K562 (cell line): ENCODE measurements around the gene PARD3B. TPM values are rescaled to one million over a fixed set of nuclear protein-coding genes. Genes with fewer than 3 reads are reported as not detected.

Experiments used
- ATAC-seq: fragments of 200-7000 bp; cut with Tn5 transposase; 3 replicates; pipeline ENCODE4 v1.9.1; 2020; ENCODE audit warnings: moderate library complexity
- BruUV-seq: library from RNA; stranded (reverse); fragments of 400-500 nt; replicated peaks from 2 replicates; lab custom pipeline; 2021; lab: Mats Ljungman, UMichigan
- CTCF ChIA-PET: fragments of 300-600 bp; formaldehyde crosslinking; extraction: SDS; loops from one replicate; lab custom pipeline; 2021; ENCODE audit warnings: low intra/inter-chr PET ratio; lab: Yijun Ruan, JAX
- POLR2A ChIA-PET: fragments of 300-600, 350-650 bp; sonication (Branson Sonifier 250); formaldehyde crosslinking; extraction: SDS; loops from one replicate; lab custom pipeline; 2021; ENCODE audit warnings: antibody characterized with exemption, inconsistent platforms; lab: Yijun Ruan, JAX
- DNase-seq, 4 experiments: peaks; one replicate each; pipeline versions ENCODE4 v3.0.0 to v3.0.0-alpha.2; 2011 to 2018; ENCODE audit warnings: low spot score in 3 of 4, mixed read lengths in 3 of 4; ENCODE audit errors: extremely low read depth in 1 of 4
- FAIRE-seq: peaks from 2 replicates; lab custom pipeline; 2011; peaks lifted over from hg19 to GRCh38; lab: Jason Lieb, UNC
- H2AFZ ChIP-seq: 2 replicates; pipeline ENCODE4 v1.6.0; 2011; ENCODE audit warnings: low read depth, low read length, control low read depth, inconsistent platforms
- H3K27ac ChIP-seq: fragments of 200-600 bp; 3 replicates; pipeline ENCODE4 v1.8.0; 2011; ENCODE audit warnings: low read depth, mild to moderate bottlenecking, control low read depth, inconsistent platforms, low read length, moderate library complexity, mixed read lengths; ENCODE audit errors: extremely low read depth
- H3K27me3 ChIP-seq, 2 experiments: fragments of 300-600 bp in 1 of 2; 2 replicates in 1 of 2; 3 replicates in 1 of 2; pipeline versions ENCODE4 v1.6.0 to v1.8.0; 2011; ENCODE audit warnings: inconsistent platforms in 2 of 2, low read length in 2 of 2, mild to moderate bottlenecking in 1 of 2, mixed read lengths in 1 of 2, moderate library complexity in 1 of 2; ENCODE audit not compliant: control insufficient read depth in 2 of 2, insufficient read depth in 2 of 2
- H3K36me3 ChIP-seq: fragments of 300-600 bp; 3 replicates; pipeline ENCODE4 v1.8.0; 2011; ENCODE audit warnings: mild to moderate bottlenecking, low read length, inconsistent platforms; ENCODE audit not compliant: control insufficient read depth, insufficient read depth
- H3K4me1 ChIP-seq, 2 experiments: fragments of 200-600 bp in 1 of 2; replicated peaks in 1 of 2; 2 replicates in 1 of 2; 3 replicates in 1 of 2; pipeline versions ENCODE4 v1.5.1 to v1.8.0; 2011; ENCODE audit warnings: inconsistent platforms in 2 of 2, low read length in 2 of 2, mild to moderate bottlenecking in 1 of 2, mixed read lengths in 1 of 2, moderate library complexity in 1 of 2; ENCODE audit not compliant: control insufficient read depth in 2 of 2, insufficient read depth in 2 of 2
- H3K4me2 ChIP-seq: 2 replicates; pipeline ENCODE4 v1.6.1; 2011; ENCODE audit warnings: low read length, control low read depth, inconsistent platforms, mixed read lengths; ENCODE audit not compliant: insufficient read depth
- H3K4me3 ChIP-seq: fragments of 200-600 bp; sonication (generic), shearing (Covaris generic); 2 replicates; pipeline ENCODE4 v1.5.1; 2016; ENCODE audit warnings: control low read depth, inconsistent platforms
- H3K79me2 ChIP-seq: fragments of 200-600 bp; 3 replicates; pipeline ENCODE4 v1.8.0; 2011; ENCODE audit warnings: low read length, inconsistent platforms; ENCODE audit not compliant: control insufficient read depth, insufficient read depth
- H3K9ac ChIP-seq, 2 experiments: 2 replicates each; pipeline versions ENCODE4 v1.6.0 to v1.6.1; 2011; ENCODE audit warnings: low read depth in 2 of 2, low read length in 2 of 2, control low read depth in 1 of 2, inconsistent platforms in 1 of 2, mild to moderate bottlenecking in 1 of 2, mixed read lengths in 1 of 2; ENCODE audit not compliant: insufficient read depth in 1 of 2
- H3K9me1 ChIP-seq: one replicate; pipeline ENCODE4 v1.6.0; 2011; ENCODE audit warnings: inconsistent platforms, mild to moderate bottlenecking, low read length, moderate library complexity; ENCODE audit not compliant: control insufficient read depth, insufficient read depth
- H3K9me3 ChIP-seq: replicated peaks from 2 replicates; pipeline ENCODE4 v1.5.1; 2011; ENCODE audit warnings: low read depth, low read length, inconsistent platforms; ENCODE audit not compliant: control insufficient read depth, insufficient read depth
- H4K20me1 ChIP-seq: replicated peaks from 2 replicates; pipeline ENCODE4 v1.6.1; 2011; ENCODE audit warnings: low read length, inconsistent platforms, mixed read lengths; ENCODE audit not compliant: control insufficient read depth, insufficient read depth
- CBFA2T3 ChIP-seq: fragments of 450-650 bp; IDR thresholded peaks from 2 replicates; pipeline ENCODE4 v1.6.1; 2017
- LARP7 ChIP-seq: fragments of 450-650 bp; IDR thresholded peaks from 2 replicates; pipeline ENCODE4 v1.6.1; 2016
- MTA3 ChIP-seq: fragments of 450-650 bp; formaldehyde crosslinking; IDR thresholded peaks from 2 replicates; pipeline ENCODE4 v1.6.1; 2017; ENCODE audit warnings: mild to moderate bottlenecking, borderline replicate concordance
- POU5F1 ChIP-seq: fragments of 150-350 bp; IDR thresholded peaks from 2 replicates; pipeline ENCODE4 v1.6.1; 2014; ENCODE audit warnings: borderline replicate concordance, low read length, low read depth, mild to moderate bottlenecking; ENCODE audit not compliant: partially characterized antibody
- RFX1 ChIP-seq: fragments of 450-650 bp; IDR thresholded peaks from 2 replicates; pipeline ENCODE4 v1.6.1; 2016; ENCODE audit warnings: mild to moderate bottlenecking, moderate library complexity
- SIX5 ChIP-seq, 2 experiments: IDR thresholded peaks; 2 replicates each; pipeline ENCODE4 v1.6.1; 2011; ENCODE audit warnings: low read length in 2 of 2, borderline replicate concordance in 1 of 2, low read depth in 1 of 2, mild to moderate bottlenecking in 1 of 2, moderate library complexity in 1 of 2; ENCODE audit not compliant: insufficient read depth in 1 of 2
- SREBF1 ChIP-seq: fragments of 150-350 bp; IDR thresholded peaks from 2 replicates; pipeline ENCODE4 v1.6.1; 2014; ENCODE audit warnings: antibody characterized with exemption, low read depth, low read length, borderline replicate concordance
- TEAD2 ChIP-seq: fragments of 450-650 bp; IDR thresholded peaks from 2 replicates; pipeline ENCODE4 v1.6.1; 2016; ENCODE audit warnings: missing genetic modification characterization, control low read depth, missing compliant biosample characterization
- ZC3H8 ChIP-seq: fragments of 450-650 bp; IDR thresholded peaks from 2 replicates; pipeline ENCODE4 v1.6.1; 2017
- WGBS: fragments of 100-300 bp; shearing (Covaris generic); methylation state at CpG from one replicate; pipeline ENCODE4 v1.1.6; 2016; ENCODE audit warnings: low coverage, mixed read lengths; ENCODE audit not compliant: insufficient coverage; ENCODE audit errors: missing lambda C conversion rate; 5-methylcytosine and 5-hydroxymethylcytosine counted together
- in situ Hi-C: fragments of 300-500 bp; cut with MboI; formaldehyde crosslinking; loops from 4 replicates; pipeline ENCODE4 v1.15.0; 2018; ENCODE audit warnings: inconsistent platforms, mixed read lengths
- intact Hi-C: fragments of 100-400 bp; cut with micrococcal nuclease; formaldehyde crosslinking; loops from 2 replicates; pipeline ENCODE4 v1.14.2; 2022
- polyA plus RNA-seq, 8 experiments: library from polyadenylated mRNA; depleted of rRNA in 4 of 8; stranded (reverse) in 5 of 8; unstranded in 3 of 8; fragments of >200 nt; fragmentation: Nextera tagmentation in 2 of 8; fragmentation: Illumina TruSeq in 1 of 8; extraction: Ambion mirVana in 2 of 8; extraction: Trizol in 1 of 8; gene quantifications; 2 replicates each; pipeline versions ENCODE4 v1.2.1 to v1.2.3, GENCODE V29; 2011 to 2014; ENCODE audit warnings: inconsistent platforms in 1 of 8, missing spikeins in 1 of 8
- total RNA-seq, 7 experiments: library from RNA; depleted of rRNA in 6 of 7; stranded (reverse); fragments of >200 nt in 6 of 7; fragmentation: Illumina TruSeq in 2 of 7; extraction: Trizol in 2 of 7; gene quantifications; 2 replicates each; pipeline versions ENCODE4 v1.2.1 to v1.2.3, GENCODE V29; 2011 to 2021; ENCODE audit warnings: low replicate concordance in 1 of 7
- TF ChIP-seq, protein P1 (sequence below), 2 experiments: fragments of 450-650 bp; conservative IDR thresholded peaks; 2 replicates each; pipeline ENCODE4 v1.6.1; 2017; ENCODE audit warnings: mild to moderate bottlenecking in 2 of 2, moderate library complexity in 2 of 2
- TF ChIP-seq, protein P2 (sequence below): fragments of 450-650 bp; formaldehyde crosslinking; IDR thresholded peaks from 2 replicates; pipeline ENCODE4 v1.4.0; 2022; ENCODE audit warnings: mild to moderate bottlenecking, moderate library complexity
- TF ChIP-seq, protein P3 (sequence below): sonication (generic); formaldehyde crosslinking; IDR thresholded peaks from 2 replicates; pipeline ENCODE4 v1.8.1; 2023; ENCODE audit warnings: mild to moderate bottlenecking, missing genetic modification reagents

PARD3B gene
- total and polyA plus RNA-seq, 9 of the 15 experiments (the other 6 are each of a cell fraction or from before 2014, with no cell fraction given): 0.15 to 3.0 (median 1.1) TPM

GRCh38 chr2:204533629-204534370 lies 11.5 kb upstream of the PARD3B start:
- 26% methylated on average over 4 of the region's 5 CpGs for WGBS
- no peak overlapping the region for H3K27ac ChIP-seq

GRCh38 chr2:204535356-204535755 lies 9.9 kb upstream of the PARD3B start:
- Histone ChIP-seq H2AFZ (no peak overlapping the region), H3K4me1 (peaks cover 0 to 9% of the 10 kb centered on the region in 2 experiments; a peak in 2 of 5 replicates), H4K20me1 (no peaks in the 10 kb centered on the region), H3K4me3 (no peak overlapping the region), H3K9me1 (no peaks in the 10 kb centered on the region), H3K27me3 (no peaks in the 10 kb centered on the region), H3K36me3 (no peaks in the 10 kb centered on the region), H3K9ac (no peak overlapping the region), H3K9me3 (no peaks in the 10 kb centered on the region), H3K27ac (no peak overlapping the region), H3K79me2 (no peaks in the 10 kb centered on the region), H3K4me2 (no peak overlapping the region)
- ChIA-PET POLR2A (no interaction called here), CTCF (no interaction called here)
- no peak for FAIRE-seq
- 57% methylated on average over 3 of the region's 3 CpGs for WGBS
- intact Hi-C loops: no loop called here
- BruUV-seq: no TSS peak
- DNase-seq: no peak
- in situ Hi-C loops: no loop called here
- ATAC-seq: no peak
- TF ChIP-seq LARP7: no peak
- TF ChIP-seq, protein P1, sequence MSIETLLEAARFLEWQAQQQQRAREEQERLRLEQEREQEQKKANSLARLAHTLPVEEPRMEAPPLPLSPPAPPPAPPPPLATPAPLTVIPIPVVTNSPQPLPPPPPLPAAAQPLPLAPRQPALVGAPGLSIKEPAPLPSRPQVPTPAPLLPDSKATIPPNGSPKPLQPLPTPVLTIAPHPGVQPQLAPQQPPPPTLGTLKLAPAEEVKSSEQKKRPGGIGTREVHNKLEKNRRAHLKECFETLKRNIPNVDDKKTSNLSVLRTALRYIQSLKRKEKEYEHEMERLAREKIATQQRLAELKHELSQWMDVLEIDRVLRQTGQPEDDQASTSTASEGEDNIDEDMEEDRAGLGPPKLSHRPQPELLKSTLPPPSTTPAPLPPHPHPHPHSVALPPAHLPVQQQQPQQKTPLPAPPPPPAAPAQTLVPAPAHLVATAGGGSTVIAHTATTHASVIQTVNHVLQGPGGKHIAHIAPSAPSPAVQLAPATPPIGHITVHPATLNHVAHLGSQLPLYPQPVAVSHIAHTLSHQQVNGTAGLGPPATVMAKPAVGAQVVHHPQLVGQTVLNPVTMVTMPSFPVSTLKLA (conservative IDR thresholded peaks at IDR 0.05): no peak
- no peak for TF ChIP-seq SIX5 (IDR thresholded peaks at IDR 0.05; ENCODE audit: borderline replicate concordance in 1 of 2, insufficient read depth in 1 of 2, low read depth in 1 of 2, low read length in 2 of 2)
- TF ChIP-seq, protein P2, sequence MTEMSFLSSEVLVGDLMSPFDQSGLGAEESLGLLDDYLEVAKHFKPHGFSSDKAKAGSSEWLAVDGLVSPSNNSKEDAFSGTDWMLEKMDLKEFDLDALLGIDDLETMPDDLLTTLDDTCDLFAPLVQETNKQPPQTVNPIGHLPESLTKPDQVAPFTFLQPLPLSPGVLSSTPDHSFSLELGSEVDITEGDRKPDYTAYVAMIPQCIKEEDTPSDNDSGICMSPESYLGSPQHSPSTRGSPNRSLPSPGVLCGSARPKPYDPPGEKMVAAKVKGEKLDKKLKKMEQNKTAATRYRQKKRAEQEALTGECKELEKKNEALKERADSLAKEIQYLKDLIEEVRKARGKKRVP (CRISPR knock-in tag): no peak
- TF ChIP-seq, protein P3, sequence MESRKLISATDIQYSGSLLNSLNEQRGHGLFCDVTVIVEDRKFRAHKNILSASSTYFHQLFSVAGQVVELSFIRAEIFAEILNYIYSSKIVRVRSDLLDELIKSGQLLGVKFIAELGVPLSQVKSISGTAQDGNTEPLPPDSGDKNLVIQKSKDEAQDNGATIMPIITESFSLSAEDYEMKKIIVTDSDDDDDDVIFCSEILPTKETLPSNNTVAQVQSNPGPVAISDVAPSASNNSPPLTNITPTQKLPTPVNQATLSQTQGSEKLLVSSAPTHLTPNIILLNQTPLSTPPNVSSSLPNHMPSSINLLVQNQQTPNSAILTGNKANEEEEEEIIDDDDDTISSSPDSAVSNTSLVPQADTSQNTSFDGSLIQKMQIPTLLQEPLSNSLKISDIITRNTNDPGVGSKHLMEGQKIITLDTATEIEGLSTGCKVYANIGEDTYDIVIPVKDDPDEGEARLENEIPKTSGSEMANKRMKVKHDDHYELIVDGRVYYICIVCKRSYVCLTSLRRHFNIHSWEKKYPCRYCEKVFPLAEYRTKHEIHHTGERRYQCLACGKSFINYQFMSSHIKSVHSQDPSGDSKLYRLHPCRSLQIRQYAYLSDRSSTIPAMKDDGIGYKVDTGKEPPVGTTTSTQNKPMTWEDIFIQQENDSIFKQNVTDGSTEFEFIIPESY (CRISPR knock-in tag): no peak
- no peak for TF ChIP-seq TEAD2
- no peak for TF ChIP-seq SREBF1
- TF ChIP-seq MTA3: no peak
- no peak for TF ChIP-seq ZC3H8
- TF ChIP-seq RFX1: no peak

More at GRCh38 chr2:204533629-204534370, 11.5 kb upstream of the PARD3B start:
- H3K4me3 ChIP-seq: no peak overlapping the region
- DNase-seq: no peak
- in situ Hi-C loops (no loop called here), intact Hi-C loops (no loop called here)
- TF ChIP-seq POU5F1: no peak
- no peak for TF ChIP-seq CBFA2T3
- no TSS peak for BruUV-seq
- ATAC-seq: no peak
- H3K36me3 ChIP-seq: no peaks in the 10 kb centered on the region
- H3K4me1 ChIP-seq: peaks cover 0 to 6% of the 10 kb centered on the region in 2 experiments; a peak in 1 of 5 replicates
- H3K9ac ChIP-seq: no peak overlapping the region
- POLR2A ChIA-PET: no interaction called here
- no peaks in the 10 kb centered on the region for H4K20me1 ChIP-seq
- no peaks in the 10 kb centered on the region for H3K79me2 ChIP-seq
- CTCF ChIA-PET: no interaction called here
- no peak for FAIRE-seq
- no peaks in the 10 kb centered on the region for H3K9me1 ChIP-seq
- H2AFZ ChIP-seq: no peak overlapping the region
- no peaks in the 10 kb centered on the region for H3K27me3 ChIP-seq
- H3K4me2 ChIP-seq: no peak overlapping the region
- H3K9me3 ChIP-seq: no peaks in the 10 kb centered on the region
